Activated CD4-positive, alpha-beta T cell treated with anti-CD3 and anti-CD28 coated beads, Interleukin-2, amount 10 ng/mL, durations not matched to agents 7 days and 5 days (primary cell): ENCODE data around the gene APEH. TPM values are rescaled to one million over a fixed set of nuclear protein-coding genes. Genes with fewer than 3 reads are reported as not detected.

ENCODE experiments used
- CTCF ChIA-PET: fragments of 350-600 bp; sonication (Branson Sonifier 250); formaldehyde crosslinking; loops from one replicate; lab custom pipeline; 2021; ENCODE audit warnings: antibody characterized with exemption; lab: Charles Lee
- POLR2A ChIA-PET: fragments of 350-600 bp; sonication (Branson Sonifier 250); formaldehyde crosslinking; loops from one replicate; lab custom pipeline; 2021; ENCODE audit warnings: antibody characterized with exemption; lab: Charles Lee
- DNase-seq: peaks from one replicate; pipeline ENCODE4 v3.0.0-alpha.2; 2020
- H3K27ac Mint-ChIP-seq: one replicate; pipeline ENCODE4 v1.8.0; 2021; ENCODE audit warnings: mild to moderate bottlenecking, moderate library complexity, mixed read lengths
- H3K27me3 Mint-ChIP-seq: one replicate; pipeline ENCODE4 v1.8.0; 2021; ENCODE audit warnings: mixed read lengths
- H3K36me3 Mint-ChIP-seq: one replicate; pipeline ENCODE4 v1.8.0; 2021; ENCODE audit warnings: low read depth, mixed read lengths
- H3K4me1 Mint-ChIP-seq: one replicate; pipeline ENCODE4 v1.8.0; 2021; ENCODE audit warnings: mixed read lengths
- H3K4me3 Mint-ChIP-seq: one replicate; pipeline ENCODE4 v1.8.0; 2021; ENCODE audit warnings: mild to moderate bottlenecking, moderate library complexity, mixed read lengths
- H3K9me3 Mint-ChIP-seq: one replicate; pipeline ENCODE4 v1.8.0; 2021; ENCODE audit warnings: mixed read lengths
- total RNA-seq, 2 experiments: library from RNA; stranded (reverse); gene quantifications; one replicate each; pipeline ENCODE4 v1.2.3, GENCODE V29; 2021

The APEH gene
- total RNA-seq, 2 experiments from 2014 or later: 137 TPM

DNA sequence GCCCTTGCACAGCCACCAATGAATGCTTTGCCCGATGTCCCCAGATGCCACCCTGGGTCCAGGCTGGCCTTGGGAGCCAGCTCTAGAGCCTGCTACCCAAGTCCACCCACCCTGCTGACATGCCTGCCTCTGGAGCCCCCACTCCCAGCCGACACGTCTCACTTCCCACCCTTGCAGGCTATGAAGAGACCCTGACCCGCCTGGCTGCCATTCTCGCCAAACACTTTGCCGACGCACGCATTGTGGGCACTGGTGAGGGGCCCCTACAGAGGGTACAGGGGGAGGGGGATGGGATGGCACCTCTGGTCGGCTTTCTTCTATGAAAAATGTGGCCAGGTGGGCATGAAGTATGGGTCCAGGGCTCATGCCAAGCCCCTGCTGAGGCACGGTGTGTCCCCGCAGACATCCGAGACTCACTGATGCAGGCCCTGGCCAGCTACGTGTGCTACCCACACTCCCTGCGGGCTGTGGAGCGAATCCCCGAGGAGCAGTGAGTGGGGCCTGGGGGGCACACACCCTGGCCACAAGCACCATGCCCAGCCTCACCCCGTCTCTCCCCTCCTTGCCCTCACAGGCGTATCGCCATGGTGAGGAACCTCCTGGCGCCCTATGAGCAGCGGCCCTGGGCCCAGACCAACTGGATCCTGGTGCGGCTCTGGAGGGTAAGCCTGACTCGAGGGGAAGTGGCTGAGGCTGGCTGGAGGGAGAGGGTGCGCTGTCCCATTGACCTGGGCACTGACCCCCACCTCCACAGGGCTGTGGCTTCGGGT, 39.4 kb downstream of the APEH start:
- Mint-ChIP-seq H3K27ac (no peak overlapping the region), H3K4me1 (peaks cover 24% of the 10 kb centered on the region), H3K4me3 (no peak overlapping the region), H3K9me3 (no peaks in the 10 kb centered on the region), H3K27me3 (no peaks in the 10 kb centered on the region), H3K36me3 (peaks cover 1% of the 10 kb centered on the region)
- ChIA-PET CTCF (interaction anchor here (0.9 to 2.5 kb wide), 3 partner anchors 8 to 13 kb away, joined by 3 to 11 read pairs (median 4); no protein-coding TSS in a partner anchor), POLR2A (no interaction called here)
- no peak for DNase-seq

DNA sequence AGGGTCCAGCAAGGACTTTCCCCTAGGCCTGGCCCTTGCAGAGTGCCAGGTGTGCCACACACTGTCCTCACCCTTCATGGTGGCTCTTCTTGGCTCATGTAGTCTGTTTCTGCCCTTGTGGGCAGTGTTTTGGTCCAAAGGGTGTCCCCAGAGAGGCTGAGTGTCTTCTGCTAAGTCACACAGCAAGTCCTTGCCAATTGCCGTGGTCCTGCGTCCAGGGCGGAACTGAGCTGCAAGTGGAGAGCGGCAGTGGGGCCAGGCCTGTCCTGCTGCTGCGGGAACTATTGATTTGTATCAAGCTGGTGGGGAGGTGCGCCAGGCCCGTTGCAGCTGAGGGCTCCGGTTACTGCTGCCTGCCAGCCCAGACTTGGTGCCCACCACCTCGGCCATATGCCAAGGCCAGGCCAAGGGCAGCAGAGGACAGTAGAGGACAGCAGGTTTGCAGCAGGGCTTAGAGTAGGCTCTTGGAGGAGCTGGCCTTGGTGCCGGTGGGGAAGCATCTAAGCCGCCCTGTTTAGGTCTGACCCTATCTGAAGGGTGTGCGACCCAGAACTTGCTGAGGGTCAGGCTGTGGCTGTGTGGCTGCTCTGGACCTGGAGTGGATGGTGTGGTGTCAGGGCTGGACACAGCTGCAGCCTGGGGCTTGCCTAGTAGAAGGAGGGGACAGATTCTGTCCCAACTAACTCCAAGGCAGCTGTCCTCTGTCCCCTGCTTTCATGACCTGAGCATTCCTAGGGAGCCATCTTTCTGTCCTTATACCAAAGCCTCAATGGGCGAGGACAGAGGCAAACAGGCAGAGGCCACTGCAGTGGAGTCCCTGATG, 40.8 kb downstream of the APEH start:
- no peak for DNase-seq
- Mint-ChIP-seq H3K27ac (no peak overlapping the region), H3K4me1 (peaks cover 37% of the 10 kb centered on the region), H3K4me3 (no peak overlapping the region), H3K36me3 (peaks cover 5% of the 10 kb centered on the region), H3K27me3 (no peaks in the 10 kb centered on the region), H3K9me3 (no peaks in the 10 kb centered on the region)
- POLR2A ChIA-PET: no interaction called here
- CTCF ChIA-PET: interaction anchor here (1.2 kb wide), 1 partner anchor 10 kb away, joined by 4 read pairs; no protein-coding TSS in a partner anchor

DNA sequence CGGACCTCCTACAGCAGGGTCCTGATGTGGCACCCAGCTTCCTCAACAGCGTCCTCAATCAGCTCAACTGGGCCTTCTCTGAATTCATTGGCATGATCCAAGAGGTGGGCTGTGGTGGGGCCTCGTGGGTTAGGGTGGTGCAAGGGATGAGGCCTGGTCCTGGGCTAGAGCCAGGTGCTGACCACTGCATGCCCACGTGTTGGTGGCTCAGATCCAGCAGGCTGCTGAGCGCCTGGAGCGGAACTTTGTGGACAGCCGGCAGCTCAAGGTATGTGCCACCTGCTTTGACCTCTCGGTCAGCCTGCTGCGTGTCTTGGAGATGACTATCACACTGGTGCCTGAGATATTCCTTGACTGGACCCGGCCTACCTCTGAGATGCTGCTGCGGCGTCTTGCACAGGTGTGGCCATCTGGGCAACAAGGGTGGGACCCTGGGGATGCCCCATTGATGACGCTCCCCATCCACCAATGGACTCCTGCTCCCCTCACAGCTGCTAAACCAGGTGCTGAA, 41.5 kb downstream of the APEH start:
- H3K4me3 Mint-ChIP-seq: no peak overlapping the region

DNA sequence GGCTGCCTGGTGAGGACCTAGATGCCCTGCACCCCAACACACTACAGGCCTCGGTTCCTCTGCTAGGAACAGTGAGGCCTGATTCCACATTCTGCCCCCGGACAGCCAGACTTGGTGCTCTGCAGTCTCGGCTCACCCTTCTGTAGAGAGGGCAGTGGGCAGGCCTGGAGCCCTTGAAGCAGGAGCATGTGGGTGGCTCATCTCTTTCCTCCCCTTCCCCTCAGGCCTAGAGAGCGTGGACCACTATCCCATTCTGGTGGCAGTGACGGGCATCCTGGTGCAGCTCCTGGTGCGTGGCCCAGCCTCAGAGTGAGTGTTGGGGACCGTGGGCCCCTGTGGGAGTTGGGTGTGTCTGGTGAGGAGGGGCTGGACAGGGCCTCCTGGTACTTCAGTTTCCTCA, 42.0 kb downstream of the APEH start:
- H3K36me3 Mint-ChIP-seq: peaks cover 7% of the 10 kb centered on the region
- no peak for DNase-seq
- no peaks in the 10 kb centered on the region for H3K9me3 Mint-ChIP-seq
- no peak overlapping the region for H3K4me3 Mint-ChIP-seq
- H3K4me1 Mint-ChIP-seq: peaks cover 43% of the 10 kb centered on the region
- ChIA-PET CTCF (interaction anchor here (0.8 kb wide), 1 partner anchor 123 kb away, joined by 3 read pairs; no protein-coding TSS in a partner anchor), POLR2A (no interaction called here)
- H3K27ac Mint-ChIP-seq: no peak overlapping the region
- H3K27me3 Mint-ChIP-seq: no peaks in the 10 kb centered on the region

More for the DNA sequence above, 41.5 kb downstream of the APEH start:
- Mint-ChIP-seq H3K9me3 (no peaks in the 10 kb centered on the region), H3K27ac (no peak overlapping the region), H3K4me1 (peaks cover 39% of the 10 kb centered on the region), H3K36me3 (peaks cover 5% of the 10 kb centered on the region), H3K27me3 (no peaks in the 10 kb centered on the region)
- POLR2A ChIA-PET: no interaction called here
- DNase-seq: no peak
- CTCF ChIA-PET: no interaction called here

DNA sequence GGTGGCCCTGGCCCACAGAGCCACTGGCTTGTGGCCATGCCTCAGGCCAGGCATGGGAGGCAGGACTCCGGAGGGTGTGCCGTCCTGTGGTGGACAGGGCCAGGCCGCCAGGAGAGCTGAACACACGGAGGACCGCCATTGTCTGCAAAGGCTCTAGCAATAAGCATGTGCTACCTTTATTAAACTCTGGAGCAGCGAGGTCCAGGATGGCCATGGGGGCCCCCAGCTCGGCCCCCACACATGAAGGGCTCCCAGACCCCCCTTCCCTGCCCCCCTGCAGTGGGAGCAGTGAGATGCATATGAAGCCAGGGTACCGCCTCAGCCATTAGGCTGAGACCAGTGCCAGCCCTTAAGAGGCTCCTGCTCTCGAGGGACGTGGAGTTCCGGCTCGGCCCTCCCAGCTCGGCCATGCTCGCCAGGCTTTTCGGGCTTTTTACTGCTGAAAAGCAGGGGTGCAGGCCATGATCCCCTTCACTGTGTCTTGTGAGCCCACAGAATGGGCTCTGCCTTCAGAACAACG, 42.6 kb downstream of the APEH start:
- H3K27me3 Mint-ChIP-seq: no peaks in the 10 kb centered on the region
- H3K4me1 Mint-ChIP-seq: peaks cover 38% of the 10 kb centered on the region
- CTCF ChIA-PET: interaction anchor here (0.8 kb wide), 1 partner anchor 123 kb away, joined by 3 read pairs; no protein-coding TSS in a partner anchor
- H3K4me3 Mint-ChIP-seq: no peak overlapping the region
- peaks cover 9% of the 10 kb centered on the region for H3K36me3 Mint-ChIP-seq
- DNase-seq: no peak
- H3K9me3 Mint-ChIP-seq: no peaks in the 10 kb centered on the region
- H3K27ac Mint-ChIP-seq: no peak overlapping the region
- POLR2A ChIA-PET: no interaction called here

DNA sequence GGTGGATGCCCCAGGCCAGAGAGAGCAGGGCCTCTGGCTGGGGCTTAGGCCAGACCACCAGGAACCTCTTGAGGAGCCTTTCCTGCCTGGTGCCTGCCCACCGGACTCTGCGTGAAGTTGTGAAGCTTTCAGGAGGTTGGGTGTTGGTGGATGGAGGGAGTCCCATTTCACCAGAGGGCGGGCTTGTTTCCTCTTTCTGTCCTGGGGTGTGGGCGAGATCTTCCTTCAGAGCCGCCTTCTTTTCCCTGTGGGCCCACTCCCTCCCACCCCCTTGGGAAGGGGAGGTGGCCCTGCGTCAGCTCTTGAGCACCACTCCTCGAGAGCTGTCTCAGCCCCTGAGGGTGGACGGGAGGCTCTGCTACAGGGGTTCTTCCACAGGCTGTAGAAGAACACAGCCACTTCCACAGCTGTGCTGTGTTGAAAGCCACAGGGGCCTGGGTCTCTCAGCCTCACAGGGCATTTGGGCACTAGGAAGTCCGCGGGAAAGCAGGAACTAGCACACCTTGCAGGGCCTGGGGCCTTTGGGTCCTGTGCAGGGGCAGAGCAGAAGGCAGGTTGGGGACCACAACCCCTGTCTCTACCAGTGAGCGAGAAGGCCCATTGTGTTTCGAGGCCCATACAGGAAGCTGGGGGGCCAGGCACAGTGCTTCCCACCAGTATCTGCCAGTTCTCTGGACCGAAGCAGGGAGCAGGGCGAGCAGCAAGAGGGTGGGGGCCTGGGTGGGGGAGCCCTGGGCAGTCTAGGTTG, 43.2 kb downstream of the APEH start:
- ChIA-PET CTCF (interaction anchor here (0.5 to 2.7 kb wide), 4 partner anchors 10 to 122 kb away, joined by 3 to 9 read pairs (median 3); no protein-coding TSS in a partner anchor), POLR2A (interaction anchor here (0.6 kb wide), 1 partner anchor 13 kb away, joined by 4 read pairs; no protein-coding TSS in a partner anchor)
- H3K4me3 Mint-ChIP-seq: no peak overlapping the region

DNA sequence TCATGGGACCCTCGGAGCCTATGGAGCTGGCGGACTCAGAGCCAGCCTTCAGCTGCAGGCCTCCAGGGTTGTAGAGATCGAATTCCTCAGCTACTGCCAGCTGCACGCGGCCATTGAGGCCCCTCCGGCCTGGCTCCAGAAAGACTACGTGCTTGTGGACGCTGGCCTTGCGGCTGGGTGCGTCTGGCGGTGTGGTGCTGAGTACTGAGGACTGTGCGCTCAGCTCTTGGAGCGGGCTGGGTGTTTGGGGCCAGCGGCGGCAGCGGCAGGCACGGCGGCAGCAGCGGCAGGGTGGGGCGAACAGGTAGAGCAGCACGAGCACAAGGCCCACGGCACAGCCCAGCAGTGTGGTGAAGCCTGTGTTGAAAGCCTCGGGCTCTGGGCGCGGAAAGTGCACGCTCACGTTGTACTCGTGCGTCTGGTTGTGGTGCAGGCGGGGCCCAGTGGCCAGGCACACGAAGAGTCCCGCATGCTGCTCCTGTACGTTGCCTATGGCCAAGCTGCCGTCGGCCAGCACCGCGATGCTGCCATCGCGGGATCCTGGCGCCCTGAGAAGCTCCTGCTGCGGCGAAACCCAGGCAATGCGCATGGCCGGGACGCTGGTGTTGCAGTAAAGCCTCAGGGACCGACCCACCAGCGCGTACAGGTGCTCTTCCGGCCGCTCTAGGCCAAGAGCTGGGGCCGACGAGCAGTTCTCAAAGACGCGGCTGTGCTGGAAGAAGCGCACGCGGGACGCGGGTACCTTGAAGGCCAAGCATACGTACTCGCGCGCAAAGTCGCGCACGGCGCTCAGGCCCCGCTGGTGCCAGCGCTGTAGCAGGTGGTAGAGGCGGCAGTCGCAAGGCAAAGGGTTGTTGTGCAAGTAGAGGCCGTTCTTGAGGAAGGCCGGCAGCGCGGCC, 44.1 kb downstream of the APEH start:
- CTCF ChIA-PET: interaction anchor here (0.5 to 2.7 kb wide), 10 partner anchors 10 to 508 kb away, joined by 3 to 9 read pairs (median 3); partner anchors contain the start of genes INKA1 and IP6K1
- Mint-ChIP-seq H3K27ac (peak overlapping the region; percentile 56), H3K36me3 (peaks cover 13% of the 10 kb centered on the region), H3K9me3 (no peaks in the 10 kb centered on the region), H3K4me1 (peaks cover 35% of the 10 kb centered on the region), H3K4me3 (peak overlapping the region; percentile 78), H3K27me3 (no peaks in the 10 kb centered on the region)
- DNase-seq: no peak
- POLR2A ChIA-PET: interaction anchor here (0.6 kb wide), 1 partner anchor 14 kb away, joined by 4 read pairs; no protein-coding TSS in a partner anchor

More for the DNA sequence above, 43.2 kb downstream of the APEH start:
- no peak overlapping the region for H3K27ac Mint-ChIP-seq
- no peaks in the 10 kb centered on the region for H3K9me3 Mint-ChIP-seq
- H3K36me3 Mint-ChIP-seq: peaks cover 8% of the 10 kb centered on the region
- H3K27me3 Mint-ChIP-seq: no peaks in the 10 kb centered on the region
- DNase-seq: no peak
- H3K4me1 Mint-ChIP-seq: peaks cover 38% of the 10 kb centered on the region

DNA sequence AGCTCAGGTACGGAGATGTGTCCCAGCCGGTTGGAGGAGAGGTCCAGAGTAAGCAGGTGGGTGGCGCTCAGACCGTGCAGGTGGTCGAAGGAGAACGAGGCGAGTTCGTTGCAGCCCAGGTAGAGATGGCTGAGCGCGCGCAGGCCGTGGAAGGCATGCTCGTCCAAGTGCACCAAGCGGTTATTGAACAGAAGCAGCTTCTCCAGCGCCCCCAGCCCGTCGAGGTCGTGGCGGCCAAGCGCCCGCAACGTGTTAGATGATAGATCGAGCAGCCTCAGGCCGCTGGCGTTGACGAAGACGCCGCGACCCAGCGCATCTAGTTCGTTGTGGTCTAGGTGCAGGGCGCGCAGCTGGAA, 44.7 kb downstream of the APEH start:
- H3K4me1 Mint-ChIP-seq: peaks cover 34% of the 10 kb centered on the region
- H3K4me3 Mint-ChIP-seq: peak overlapping the region; percentile 78
- ChIA-PET POLR2A (no interaction called here), CTCF (interaction anchor here (0.6 to 2.7 kb wide), 10 partner anchors 12 to 508 kb away, joined by 3 to 9 read pairs (median 4); partner anchors contain the start of genes INKA1 and IP6K1)
- peaks cover 13% of the 10 kb centered on the region for H3K36me3 Mint-ChIP-seq
- DNase-seq: no peak
- peak overlapping the region; percentile 90 for H3K27ac Mint-ChIP-seq
- H3K27me3 Mint-ChIP-seq: no peaks in the 10 kb centered on the region
- H3K9me3 Mint-ChIP-seq: no peaks in the 10 kb centered on the region

DNA sequence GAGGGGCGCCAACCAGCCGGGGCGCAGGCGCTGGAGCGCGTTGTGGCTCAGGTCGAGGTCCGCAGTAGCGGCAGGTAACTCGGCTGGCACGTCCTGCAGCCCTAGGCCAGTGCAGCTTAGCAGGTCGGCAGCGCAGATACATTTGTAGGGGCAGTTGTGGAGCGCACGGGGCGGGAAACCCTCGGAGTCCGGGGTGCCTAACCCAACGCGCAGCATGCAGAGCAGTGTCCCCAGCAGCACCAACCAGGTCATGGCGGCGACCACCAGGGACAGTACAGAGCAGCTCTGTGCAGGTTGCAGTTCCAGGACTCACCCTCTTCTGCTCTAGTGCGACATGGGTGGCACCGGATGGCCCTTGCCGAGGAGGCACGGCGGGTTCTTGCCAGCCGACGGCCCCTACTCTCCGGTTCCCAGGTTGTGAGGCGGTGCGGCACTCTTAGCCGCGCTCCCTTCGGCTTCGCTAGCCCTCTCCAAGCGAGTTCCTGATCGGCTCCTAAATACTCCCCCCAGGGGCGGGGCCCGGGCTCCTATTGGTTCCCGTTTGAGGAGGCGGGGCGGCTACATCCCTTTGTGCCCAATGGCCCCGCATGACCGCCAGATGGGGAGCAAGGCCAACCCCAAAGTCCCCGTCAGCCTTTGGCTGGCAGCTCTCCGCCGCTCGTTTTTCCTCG, 45.2 kb downstream of the APEH start, which contains the start of gene AMIGO3:
AMIGO3 (minus strand) TSS at position 471 of the 671 bp plus-strand sequence; CDS start at position 252, 219 bp downstream.
- peaks cover 35% of the 10 kb centered on the region for H3K4me1 Mint-ChIP-seq
- peaks cover 13% of the 10 kb centered on the region for H3K36me3 Mint-ChIP-seq
- H3K4me3 Mint-ChIP-seq: peak within 1 kb of the TSS; percentile 78
- ChIA-PET POLR2A (no interaction called here), CTCF (interaction anchor here (0.6 to 2.7 kb wide), 14 partner anchors 9 to 507 kb away, joined by 3 to 9 read pairs (median 4); partner anchors contain the start of genes INKA1 and IP6K1)
- peak; percentile 94 for DNase-seq
- no peaks in the 10 kb centered on the region for H3K27me3 Mint-ChIP-seq
- peak within 1 kb of the TSS; percentile 90 for H3K27ac Mint-ChIP-seq
- no peaks in the 10 kb centered on the region for H3K9me3 Mint-ChIP-seq

DNA sequence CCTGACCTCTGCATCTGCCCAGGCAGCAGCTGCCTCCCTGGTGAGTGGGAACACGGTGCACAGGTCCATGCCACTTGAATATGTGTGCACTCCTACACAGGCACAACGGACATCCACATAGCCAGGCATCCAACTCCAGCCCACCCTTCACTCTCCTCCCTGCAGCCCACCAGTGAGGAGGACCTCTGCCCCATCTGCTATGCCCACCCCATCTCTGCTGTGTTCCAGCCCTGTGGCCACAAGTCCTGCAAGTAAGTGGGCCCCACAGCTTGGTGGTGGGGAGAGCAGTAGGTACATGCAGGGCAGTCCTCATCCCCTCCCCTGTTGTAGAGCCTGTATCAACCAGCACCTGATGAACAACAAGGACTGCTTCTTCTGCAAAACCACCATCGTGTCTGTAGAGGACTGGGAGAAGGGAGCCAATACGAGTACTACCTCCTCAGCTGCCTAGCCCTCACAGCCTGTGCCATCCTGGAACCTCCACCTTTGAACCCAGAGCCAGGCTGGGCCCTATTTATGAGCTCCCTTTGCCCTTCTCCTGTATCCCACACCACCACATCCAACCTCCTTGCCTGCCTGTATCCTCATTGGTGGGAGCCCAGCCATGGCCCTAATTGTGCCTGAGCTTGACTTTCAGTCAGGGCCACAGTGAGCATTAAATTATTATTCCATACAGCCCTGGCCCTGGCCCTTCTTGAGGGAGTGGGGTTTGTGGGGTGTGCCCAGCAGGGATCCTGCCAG, 46.9 kb downstream of the APEH start:
- Mint-ChIP-seq H3K4me1 (peaks cover 42% of the 10 kb centered on the region), H3K27me3 (no peaks in the 10 kb centered on the region), H3K27ac (peak overlapping the region; percentile 7), H3K4me3 (peak overlapping the region; percentile 19), H3K9me3 (no peaks in the 10 kb centered on the region), H3K36me3 (peaks cover 13% of the 10 kb centered on the region)
- no peak for DNase-seq
- ChIA-PET CTCF (interaction anchor here (1.5 kb wide), 2 partner anchors 8 to 9 kb away, joined by 4 to 11 read pairs; no protein-coding TSS in a partner anchor), POLR2A (no interaction called here)
